AG09319 (cell line): ENCODE measurements around the gene TTC27.

Source experiments
- DNase-seq: peaks from one replicate; pipeline ENCODE4 v3.0.0-alpha.2; 2010; ENCODE audit warnings: low read depth; ENCODE audit errors: extremely low read depth
- TF ChIP-seq, protein P1 (sequence below): IDR thresholded peaks from 2 replicates; pipeline ENCODE4 v1.5.1; 2011; ENCODE audit warnings: low read depth, mild to moderate bottlenecking, inconsistent platforms, low read length, moderate library complexity

The TTC27 gene

DNA sequence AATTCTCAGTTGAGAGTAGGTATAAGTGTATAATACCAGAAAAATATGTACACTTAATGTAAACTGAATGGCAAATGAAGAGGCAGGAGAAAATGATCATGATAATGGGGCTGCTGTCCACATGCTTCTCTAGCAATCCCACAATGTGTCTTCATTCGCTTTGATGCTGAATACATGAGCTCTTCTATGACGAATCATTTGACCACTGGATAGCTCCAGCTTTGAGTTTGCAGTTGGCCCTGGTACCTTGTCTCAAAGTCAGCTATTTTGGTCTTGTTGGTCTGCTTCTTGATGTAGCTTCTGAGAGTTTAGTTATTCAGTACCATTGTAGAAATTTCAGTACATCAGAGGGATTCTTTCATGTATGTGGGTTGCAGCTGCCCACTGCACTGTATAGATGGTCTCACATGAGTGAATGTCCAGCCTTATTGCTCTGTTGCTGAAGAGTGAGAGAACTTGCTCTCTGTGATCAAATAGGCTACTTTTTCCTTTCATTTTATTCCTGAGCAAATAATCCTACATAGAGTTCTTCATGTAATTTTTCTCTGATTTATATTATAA lies 105.1 kb downstream of the TTC27 start:
- DNase-seq, result no peak
- TF ChIP-seq, protein P1, sequence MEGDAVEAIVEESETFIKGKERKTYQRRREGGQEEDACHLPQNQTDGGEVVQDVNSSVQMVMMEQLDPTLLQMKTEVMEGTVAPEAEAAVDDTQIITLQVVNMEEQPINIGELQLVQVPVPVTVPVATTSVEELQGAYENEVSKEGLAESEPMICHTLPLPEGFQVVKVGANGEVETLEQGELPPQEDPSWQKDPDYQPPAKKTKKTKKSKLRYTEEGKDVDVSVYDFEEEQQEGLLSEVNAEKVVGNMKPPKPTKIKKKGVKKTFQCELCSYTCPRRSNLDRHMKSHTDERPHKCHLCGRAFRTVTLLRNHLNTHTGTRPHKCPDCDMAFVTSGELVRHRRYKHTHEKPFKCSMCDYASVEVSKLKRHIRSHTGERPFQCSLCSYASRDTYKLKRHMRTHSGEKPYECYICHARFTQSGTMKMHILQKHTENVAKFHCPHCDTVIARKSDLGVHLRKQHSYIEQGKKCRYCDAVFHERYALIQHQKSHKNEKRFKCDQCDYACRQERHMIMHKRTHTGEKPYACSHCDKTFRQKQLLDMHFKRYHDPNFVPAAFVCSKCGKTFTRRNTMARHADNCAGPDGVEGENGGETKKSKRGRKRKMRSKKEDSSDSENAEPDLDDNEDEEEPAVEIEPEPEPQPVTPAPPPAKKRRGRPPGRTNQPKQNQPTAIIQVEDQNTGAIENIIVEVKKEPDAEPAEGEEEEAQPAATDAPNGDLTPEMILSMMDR, result no peak

DNA sequence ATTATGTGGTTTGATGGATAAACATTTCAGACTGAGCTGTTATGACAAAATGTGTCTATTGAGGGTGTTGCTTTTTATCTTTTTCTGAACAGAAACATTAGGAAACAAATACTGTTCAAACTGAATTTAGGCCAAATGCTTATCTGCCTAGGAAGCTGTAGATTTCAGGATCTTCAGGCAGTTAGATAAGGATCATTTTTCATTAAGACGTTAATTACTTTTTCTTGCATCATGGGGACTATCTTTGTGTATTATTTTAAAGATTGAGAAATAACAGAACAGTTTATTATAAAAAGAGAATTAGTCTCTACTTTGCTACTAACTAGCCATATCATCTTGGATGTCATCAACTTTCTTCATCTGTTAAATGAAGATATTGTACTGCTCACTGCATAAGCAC lies 107.5 kb downstream of the TTC27 start:
- no peak for DNase-seq
- TF ChIP-seq, protein P1, result no peak

DNA sequence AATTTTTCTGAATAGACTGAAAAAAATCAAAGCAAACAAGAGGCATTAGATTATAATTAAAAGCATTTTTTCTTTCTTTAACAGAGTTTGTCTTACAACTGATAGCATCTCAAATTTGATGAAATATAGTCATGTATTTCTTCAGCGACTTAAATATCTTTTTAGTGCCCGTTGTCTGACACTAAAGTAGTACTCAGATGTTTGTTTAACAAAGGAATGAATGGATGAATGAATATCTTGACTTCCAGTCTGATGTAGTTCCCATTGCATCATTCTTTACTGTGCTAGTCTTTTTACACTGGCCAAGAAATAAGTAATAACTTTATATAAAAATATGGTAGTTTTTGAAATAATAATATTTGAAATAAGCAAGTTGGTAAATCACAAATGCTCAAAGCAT lies 111.1 kb downstream of the TTC27 start:
- TF ChIP-seq, protein P1, result no peak
- DNase-seq, result no peak

DNA sequence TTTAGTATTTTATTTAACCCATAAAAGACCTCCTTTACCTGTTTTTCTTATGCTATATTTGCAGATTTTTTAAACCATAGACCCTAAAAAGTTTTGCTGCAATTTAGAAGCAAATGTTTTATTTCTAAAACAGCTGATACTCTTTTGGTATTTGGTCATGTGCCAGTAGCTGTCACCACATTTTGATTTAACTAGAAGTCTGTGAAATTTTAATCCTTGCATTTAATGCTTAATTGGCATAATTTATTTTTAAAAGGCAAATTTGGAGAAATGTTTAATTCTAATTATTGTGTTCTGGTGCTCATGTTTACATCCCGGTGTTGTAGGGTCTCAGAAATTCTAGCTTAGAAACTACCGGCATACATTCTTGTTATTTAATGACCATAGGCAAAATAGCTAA lies 111.8 kb downstream of the TTC27 start:
- TF ChIP-seq, protein P1, result no peak
- DNase-seq, result no peak

DNA sequence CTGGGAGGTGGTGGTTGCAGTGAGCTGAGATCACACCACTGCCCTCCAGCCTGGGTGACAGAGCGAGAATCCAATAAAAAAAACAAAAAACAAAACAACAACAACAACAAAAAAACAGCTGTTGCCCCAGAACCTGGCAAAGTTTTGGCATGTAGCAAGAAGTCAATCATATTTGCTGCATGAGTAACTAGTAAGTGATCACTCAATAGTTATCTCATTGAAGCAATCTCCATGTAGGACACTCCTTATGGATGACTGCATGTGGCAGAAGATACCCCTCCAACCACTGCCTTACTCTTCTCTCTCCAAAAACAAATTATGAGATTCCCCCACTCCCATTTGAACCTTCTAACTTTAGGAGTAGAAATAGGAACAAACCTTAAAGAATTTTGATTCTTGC lies 113.7 kb downstream of the TTC27 start:
- TF ChIP-seq, protein P1, result no peak
- no peak for DNase-seq

DNA sequence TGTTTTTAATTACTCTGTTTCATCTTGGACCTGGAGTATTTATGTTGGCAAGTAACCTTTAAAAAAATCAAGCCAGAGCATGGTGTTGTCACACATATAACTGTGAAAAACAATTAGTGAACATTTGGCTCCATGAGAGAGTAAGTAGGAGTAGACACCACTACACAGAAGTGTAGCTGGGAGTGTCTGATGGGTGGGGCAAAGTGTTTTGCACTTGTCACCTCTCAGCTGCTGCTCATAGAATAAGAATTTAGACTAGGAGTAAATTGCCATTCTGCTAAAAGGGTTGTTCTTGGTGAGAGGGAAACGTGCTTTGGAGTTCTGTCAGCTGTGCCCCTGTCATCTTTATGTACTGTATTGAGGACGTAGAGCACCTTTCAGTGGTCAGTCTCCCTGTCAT lies 114.5 kb downstream of the TTC27 start:
- no peak for DNase-seq
- TF ChIP-seq, protein P1, result no peak

DNA sequence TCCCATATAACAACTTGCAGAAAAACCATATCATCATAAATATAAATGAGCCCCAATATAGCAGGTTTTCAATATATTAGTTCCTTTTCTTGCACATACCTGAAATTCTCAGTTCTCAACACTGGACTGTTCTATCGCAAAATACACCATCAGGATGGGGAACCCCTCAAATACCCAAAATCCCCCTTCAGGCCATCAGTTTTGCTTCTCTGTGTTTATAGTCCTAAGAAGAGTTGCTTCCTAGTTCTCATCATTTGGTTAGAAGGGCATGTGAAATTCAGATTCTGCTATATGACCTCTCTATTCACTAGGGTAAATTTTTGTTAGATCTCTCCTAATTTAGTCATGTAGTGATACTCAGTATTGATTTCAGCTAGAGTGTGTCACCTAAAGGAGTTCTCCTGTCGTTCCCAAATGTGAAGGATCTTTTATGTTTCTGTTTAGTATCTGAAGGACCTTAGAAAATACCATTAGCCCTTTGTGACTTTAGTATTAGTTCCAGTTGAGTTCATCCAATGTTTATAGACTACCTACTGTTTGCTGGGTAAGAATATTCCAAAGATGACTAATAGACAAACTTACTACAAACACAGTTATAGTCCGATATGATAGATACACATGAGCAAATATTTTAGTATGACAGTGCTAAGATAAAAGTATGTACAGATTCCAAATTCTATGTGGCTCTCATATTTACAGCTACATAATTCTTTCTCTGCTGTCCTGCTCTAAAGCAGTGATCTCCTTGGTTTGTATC lies 115.8 kb downstream of the TTC27 start:
- no peak for DNase-seq
- TF ChIP-seq, protein P1, result no peak
